Measurements from ENCODE around the gene MEI1. TPM values are rescaled to one million over a fixed set of nuclear protein-coding genes. Genes with fewer than 3 reads are reported as not detected.

MEI1 gene
- total RNA-seq, 1 donor from 2014 or later, result 26.1 TPM

DNA sequence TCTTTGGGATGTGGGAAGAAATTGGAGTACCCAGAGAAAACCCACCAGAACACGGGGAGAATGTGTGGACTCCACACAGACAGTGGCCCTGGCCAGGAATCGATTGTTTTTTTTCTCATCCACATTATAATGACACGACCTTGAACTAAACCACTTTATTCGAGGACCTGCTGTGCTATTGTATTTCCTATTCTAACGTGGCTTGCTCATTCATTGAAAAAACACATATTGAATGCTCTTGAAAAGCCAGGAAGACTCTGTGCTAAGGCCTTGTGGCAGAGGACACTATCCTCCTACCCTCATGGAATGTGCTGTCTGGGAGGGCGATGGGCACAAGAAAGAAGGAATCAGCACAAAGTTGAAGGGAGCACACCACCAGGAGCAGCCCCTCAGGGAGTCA, 124.5 kb downstream of the MEI1 start:
- no peak for DNase-seq (ENCODE audit: low spot score)
- intact Hi-C loops (cut with micrococcal nuclease), result loop anchor here (2.0 kb wide), 2 partner anchors 23 to 33 kb away; partner anchors contain the start of gene CCDC134
- Mint-ChIP-seq H3K4me3 (ENCODE audit: low read depth) (no peak overlapping the region), H3K9me3 (no peaks in the 10 kb centered on the region), H3K36me3 (ENCODE audit: low read depth) (peaks cover 31% of the 10 kb centered on the region), H3K27ac (peak overlapping the region; percentile 68), H3K4me1 (ENCODE audit: low read depth) (peaks cover 31% of the 10 kb centered on the region), H3K27me3 (ENCODE audit: low read depth) (no peaks in the 10 kb centered on the region)

DNA sequence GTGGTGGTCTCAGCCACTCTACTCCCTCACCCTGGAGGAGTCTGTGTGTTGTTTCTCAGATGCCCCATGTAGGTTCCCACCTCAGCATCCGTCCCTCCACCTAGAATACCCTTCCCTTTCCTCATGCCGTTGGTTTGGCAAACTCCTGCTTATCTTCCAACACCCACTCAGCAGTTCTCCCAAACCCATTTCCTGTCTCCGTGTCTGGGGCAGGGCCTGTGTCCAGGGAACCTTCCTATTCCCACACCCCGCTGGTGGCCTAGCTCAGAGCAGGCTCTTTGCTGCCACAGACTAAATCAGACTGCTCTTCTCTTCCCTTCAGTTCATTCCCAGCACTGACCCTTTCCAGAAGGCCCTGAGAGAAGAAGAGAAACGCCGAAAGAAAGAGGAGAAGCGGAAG, 126.1 kb downstream of the MEI1 start:
- H3K36me3 Mint-ChIP-seq (ENCODE audit: low read depth), result peaks cover 36% of the 10 kb centered on the region
- peaks cover 37% of the 10 kb centered on the region for H3K4me1 Mint-ChIP-seq (ENCODE audit: low read depth)
- H3K27ac Mint-ChIP-seq, result peak overlapping the region; percentile 30
- H3K27me3 Mint-ChIP-seq (ENCODE audit: low read depth), result no peaks in the 10 kb centered on the region
- H3K4me3 Mint-ChIP-seq (ENCODE audit: low read depth), result no peak overlapping the region
- no peak for DNase-seq (ENCODE audit: low spot score)
- H3K9me3 Mint-ChIP-seq, result no peaks in the 10 kb centered on the region
- intact Hi-C loops (cut with micrococcal nuclease), result no loop called here

DNA sequence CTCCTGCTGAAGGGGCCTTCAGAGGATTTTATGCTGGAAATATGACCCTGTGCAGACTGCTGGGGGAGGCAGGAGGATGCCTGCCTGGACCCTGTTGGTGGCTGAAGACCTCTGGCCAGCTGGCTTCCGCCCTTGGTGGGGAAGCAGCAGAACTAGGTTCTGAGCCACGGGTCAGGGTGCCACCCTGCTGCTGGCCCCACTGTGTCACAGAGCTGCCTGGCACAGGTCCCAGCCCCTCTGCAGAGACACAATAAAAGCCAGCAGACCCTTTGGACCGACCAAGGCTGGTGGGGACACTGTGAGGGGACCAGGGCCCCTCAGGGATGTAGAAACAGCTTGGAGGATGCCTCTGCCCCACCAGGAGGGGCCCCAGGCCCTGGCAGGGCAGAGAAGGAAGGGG, 126.7 kb downstream of the MEI1 start:
- intact Hi-C loops (cut with micrococcal nuclease), result no loop called here
- H3K27me3 Mint-ChIP-seq (ENCODE audit: low read depth), result no peaks in the 10 kb centered on the region
- no peak for DNase-seq (ENCODE audit: low spot score)

DNA sequence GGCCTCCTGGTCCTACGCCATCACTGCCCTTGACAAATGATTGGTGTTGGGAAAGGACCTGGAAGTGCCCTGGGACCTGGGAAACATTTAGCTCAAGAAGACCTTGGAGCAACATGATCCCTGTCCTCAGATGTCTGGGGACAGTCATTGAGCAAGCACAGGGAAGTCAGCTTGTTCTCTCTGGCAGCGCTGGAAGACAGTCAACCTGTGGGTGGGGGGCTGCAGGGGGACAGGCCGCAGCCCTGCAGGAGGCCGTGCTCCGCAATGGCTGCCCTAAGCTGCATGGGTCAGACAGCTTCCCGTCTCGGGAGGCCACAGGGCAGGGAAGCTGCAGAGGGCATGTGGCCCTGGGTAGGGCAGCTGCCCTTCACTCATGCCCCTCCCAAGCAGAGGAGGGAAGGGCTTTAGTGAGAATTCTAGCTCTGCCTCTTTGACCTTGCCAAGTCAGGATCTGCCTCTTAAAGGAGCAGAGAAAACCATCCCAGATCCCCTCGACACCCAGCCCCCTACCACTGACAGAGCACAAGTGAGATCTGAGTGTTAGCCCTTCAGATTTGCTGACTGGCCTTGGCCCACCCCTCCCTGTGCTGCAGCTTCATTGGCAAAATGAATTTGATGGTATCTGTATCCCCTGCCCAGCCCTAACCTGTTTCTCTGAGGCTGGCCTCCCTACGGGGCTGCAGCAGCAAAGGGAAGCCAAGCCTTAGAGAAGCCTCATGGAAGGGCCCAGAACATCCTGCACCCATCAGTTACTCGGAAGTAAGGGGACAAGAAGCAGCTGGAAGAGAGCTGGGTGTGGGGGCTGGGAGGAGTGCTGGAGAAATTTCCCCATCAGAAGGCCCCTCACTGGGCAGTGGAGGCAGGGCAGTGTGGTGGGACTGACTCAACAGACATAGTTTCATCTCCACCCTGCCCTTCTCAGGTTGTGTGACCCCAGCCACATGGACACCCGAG, 127.4 kb downstream of the MEI1 start:
- Mint-ChIP-seq H3K4me1 (ENCODE audit: low read depth) (peaks cover 41% of the 10 kb centered on the region), H3K27ac (peak overlapping the region; percentile 76), H3K36me3 (ENCODE audit: low read depth) (peaks cover 45% of the 10 kb centered on the region), H3K27me3 (ENCODE audit: low read depth) (no peaks in the 10 kb centered on the region), H3K4me3 (ENCODE audit: low read depth) (no peak overlapping the region), H3K9me3 (no peaks in the 10 kb centered on the region)
- DNase-seq (ENCODE audit: low spot score), result no peak
- intact Hi-C loops (cut with micrococcal nuclease), result no loop called here

More for the DNA sequence above, 126.7 kb downstream of the MEI1 start:
- Mint-ChIP-seq H3K27ac (no peak overlapping the region), H3K4me3 (ENCODE audit: low read depth) (no peak overlapping the region), H3K4me1 (ENCODE audit: low read depth) (peaks cover 39% of the 10 kb centered on the region), H3K36me3 (ENCODE audit: low read depth) (peaks cover 38% of the 10 kb centered on the region), H3K9me3 (no peaks in the 10 kb centered on the region)

DNA sequence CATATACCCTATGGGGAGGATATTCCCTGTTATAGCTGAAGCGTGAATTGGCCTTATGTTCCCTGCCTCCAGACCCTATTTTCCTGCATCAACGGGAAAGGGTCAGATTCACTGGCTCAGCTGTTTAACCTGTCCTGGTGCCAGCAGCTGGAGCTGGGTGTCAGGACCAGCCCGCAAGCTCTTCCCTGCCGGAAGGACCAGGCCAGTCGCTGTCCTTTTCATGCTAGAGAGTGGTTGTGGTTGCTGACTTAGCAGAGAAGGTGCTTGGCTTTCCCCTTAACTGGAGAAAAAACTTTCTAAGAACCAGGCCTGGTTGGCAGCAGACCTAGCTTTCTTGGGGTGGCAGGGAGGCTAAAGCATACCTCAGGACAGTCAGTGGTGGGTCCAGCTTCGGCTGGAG, 128.4 kb downstream of the MEI1 start:
- Mint-ChIP-seq H3K9me3 (peaks cover 3% of the 10 kb centered on the region), H3K4me1 (ENCODE audit: low read depth) (peaks cover 37% of the 10 kb centered on the region), H3K4me3 (ENCODE audit: low read depth) (no peak overlapping the region), H3K36me3 (ENCODE audit: low read depth) (peaks cover 51% of the 10 kb centered on the region), H3K27me3 (ENCODE audit: low read depth) (no peaks in the 10 kb centered on the region), H3K27ac (no peak overlapping the region)
- DNase-seq (ENCODE audit: low spot score), result no peak
- intact Hi-C loops (cut with micrococcal nuclease), result no loop called here

DNA sequence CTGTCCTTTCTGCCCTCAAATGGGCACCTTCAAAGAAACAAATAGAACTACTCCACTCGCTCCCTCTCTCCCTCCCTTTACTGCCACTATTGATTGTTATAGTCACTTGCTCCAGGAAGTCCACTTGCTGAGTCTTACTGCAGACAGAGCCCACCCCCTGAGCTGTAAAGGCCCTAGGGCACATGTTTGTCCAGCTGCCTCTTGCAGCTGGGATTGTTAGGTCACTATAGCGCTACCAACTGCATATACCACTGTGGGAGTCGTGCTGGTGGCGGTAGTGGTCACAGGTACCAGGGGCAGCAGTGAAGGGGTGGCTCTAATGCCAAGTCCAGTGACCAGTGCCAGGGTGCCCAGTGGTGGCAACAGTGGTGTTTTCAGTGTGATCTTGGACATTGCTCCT, 129.2 kb downstream of the MEI1 start:
- Mint-ChIP-seq H3K27ac (peak overlapping the region; percentile 36), H3K27me3 (ENCODE audit: low read depth) (no peaks in the 10 kb centered on the region), H3K36me3 (ENCODE audit: low read depth) (peaks cover 48% of the 10 kb centered on the region), H3K4me1 (ENCODE audit: low read depth) (peaks cover 34% of the 10 kb centered on the region), H3K4me3 (ENCODE audit: low read depth) (no peak overlapping the region), H3K9me3 (peaks cover 3% of the 10 kb centered on the region)
- intact Hi-C loops (cut with micrococcal nuclease), result no loop called here
- DNase-seq (ENCODE audit: low spot score), result no peak

DNA sequence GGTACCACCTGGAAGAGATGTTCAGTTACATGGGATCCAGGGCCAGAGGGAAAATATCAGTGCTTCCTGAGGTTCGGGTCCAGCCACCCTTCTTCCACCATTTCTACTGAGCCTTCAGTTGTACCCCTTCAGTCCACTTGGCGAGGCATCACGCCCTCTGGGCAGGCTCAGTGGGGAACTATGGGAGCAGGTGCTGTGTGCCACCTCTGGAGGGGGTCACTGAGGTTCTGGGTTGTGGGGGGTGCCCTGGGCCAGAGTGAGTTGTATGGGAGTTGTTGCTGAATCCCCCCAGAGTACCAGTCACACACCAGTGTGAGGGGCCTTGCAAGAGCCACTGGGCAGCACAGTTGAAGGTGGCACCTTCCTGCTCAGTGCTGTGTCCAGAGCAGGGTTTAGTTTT, 130.9 kb downstream of the MEI1 start:
- Mint-ChIP-seq H3K9me3 (peaks cover 3% of the 10 kb centered on the region), H3K36me3 (ENCODE audit: low read depth) (peaks cover 55% of the 10 kb centered on the region), H3K27ac (peak overlapping the region; percentile 53), H3K27me3 (ENCODE audit: low read depth) (no peaks in the 10 kb centered on the region), H3K4me1 (ENCODE audit: low read depth) (peaks cover 36% of the 10 kb centered on the region), H3K4me3 (ENCODE audit: low read depth) (no peak overlapping the region)
- no peak for DNase-seq (ENCODE audit: low spot score)
- intact Hi-C loops (cut with micrococcal nuclease), result loop anchor here (10.0 kb wide), 1 partner anchor 245 kb away; the partner anchor contains the start of genes NAGA, PHETA2 and SMDT1

DNA sequence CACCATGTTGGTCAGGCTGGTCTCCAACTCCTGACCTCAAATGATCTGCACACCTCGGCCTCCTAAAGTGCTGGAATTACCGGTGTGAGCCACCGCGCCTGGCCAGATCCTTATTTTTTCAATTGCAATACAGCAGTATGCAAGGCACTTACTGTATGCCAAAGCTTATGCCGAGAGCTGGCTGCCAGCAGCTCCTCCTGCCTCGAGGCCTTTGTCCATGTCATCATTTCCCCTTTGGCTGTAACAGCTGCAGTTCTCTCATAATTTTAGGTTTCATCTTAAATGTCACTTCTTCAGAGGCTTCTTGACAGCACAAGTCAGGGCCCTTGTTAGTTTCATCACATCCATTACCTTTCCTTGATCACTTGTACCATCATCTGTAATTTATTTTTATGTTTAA, 132.1 kb downstream of the MEI1 start:
- peak overlapping the region; percentile 88 for H3K4me3 Mint-ChIP-seq (ENCODE audit: low read depth)
- intact Hi-C loops (cut with micrococcal nuclease), result loop anchor here (10.0 kb wide), 1 partner anchor 243 kb away; the partner anchor contains the start of genes NAGA, PHETA2 and SMDT1
- H3K27me3 Mint-ChIP-seq (ENCODE audit: low read depth), result no peaks in the 10 kb centered on the region
- peak overlapping the region; percentile 97 for H3K27ac Mint-ChIP-seq
- peaks cover 44% of the 10 kb centered on the region for H3K4me1 Mint-ChIP-seq (ENCODE audit: low read depth)
- H3K36me3 Mint-ChIP-seq (ENCODE audit: low read depth), result peaks cover 60% of the 10 kb centered on the region
- no peak for DNase-seq (ENCODE audit: low spot score)
- peaks cover 3% of the 10 kb centered on the region for H3K9me3 Mint-ChIP-seq

DNA sequence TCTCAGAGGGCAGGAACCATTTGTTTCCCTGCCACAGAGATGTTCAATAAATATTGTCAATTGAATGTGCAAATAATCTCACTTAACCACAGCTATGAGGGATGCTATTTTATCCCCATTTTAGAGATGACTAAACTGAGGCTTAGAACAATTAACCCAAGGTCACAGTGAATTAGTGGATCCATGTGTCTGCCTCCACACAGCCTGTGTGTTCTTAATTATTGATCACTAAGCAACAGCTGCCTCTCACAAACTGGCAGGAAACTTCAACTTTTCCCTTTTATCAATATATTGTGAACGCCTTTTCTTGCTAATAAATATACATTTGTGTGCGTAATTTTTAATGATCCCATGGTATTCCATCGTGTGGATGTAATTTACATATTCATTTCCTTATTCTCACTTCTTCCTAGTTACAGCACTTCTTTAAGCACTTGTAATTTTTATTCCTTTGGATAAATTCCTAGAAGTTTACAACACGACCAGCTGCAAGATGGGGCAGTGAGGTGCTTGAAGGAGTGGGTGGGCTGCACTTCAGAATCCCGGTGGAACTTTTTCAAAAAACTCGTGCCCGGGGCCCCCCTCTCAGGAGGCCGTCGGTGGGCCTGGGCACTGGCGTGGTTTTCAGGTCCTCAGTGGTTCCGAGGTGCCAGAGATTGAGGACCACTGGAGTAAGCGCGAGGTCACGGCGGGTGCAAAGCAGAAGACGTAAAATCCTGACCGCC, 132.7 kb downstream of the MEI1 start:
- Mint-ChIP-seq H3K36me3 (ENCODE audit: low read depth) (peaks cover 64% of the 10 kb centered on the region), H3K4me1 (ENCODE audit: low read depth) (peaks cover 48% of the 10 kb centered on the region), H3K9me3 (peaks cover 3% of the 10 kb centered on the region), H3K27ac (peak overlapping the region; percentile 97), H3K4me3 (ENCODE audit: low read depth) (peak overlapping the region; percentile 88), H3K27me3 (ENCODE audit: low read depth) (no peaks in the 10 kb centered on the region)
- no peak for DNase-seq (ENCODE audit: low spot score)
- intact Hi-C loops (cut with micrococcal nuclease), result loop anchor here (2.0 to 10.0 kb wide), 3 partner anchors 51 to 243 kb away; partner anchors contain the start of genes NAGA, PHETA2 and SMDT1

DNA sequence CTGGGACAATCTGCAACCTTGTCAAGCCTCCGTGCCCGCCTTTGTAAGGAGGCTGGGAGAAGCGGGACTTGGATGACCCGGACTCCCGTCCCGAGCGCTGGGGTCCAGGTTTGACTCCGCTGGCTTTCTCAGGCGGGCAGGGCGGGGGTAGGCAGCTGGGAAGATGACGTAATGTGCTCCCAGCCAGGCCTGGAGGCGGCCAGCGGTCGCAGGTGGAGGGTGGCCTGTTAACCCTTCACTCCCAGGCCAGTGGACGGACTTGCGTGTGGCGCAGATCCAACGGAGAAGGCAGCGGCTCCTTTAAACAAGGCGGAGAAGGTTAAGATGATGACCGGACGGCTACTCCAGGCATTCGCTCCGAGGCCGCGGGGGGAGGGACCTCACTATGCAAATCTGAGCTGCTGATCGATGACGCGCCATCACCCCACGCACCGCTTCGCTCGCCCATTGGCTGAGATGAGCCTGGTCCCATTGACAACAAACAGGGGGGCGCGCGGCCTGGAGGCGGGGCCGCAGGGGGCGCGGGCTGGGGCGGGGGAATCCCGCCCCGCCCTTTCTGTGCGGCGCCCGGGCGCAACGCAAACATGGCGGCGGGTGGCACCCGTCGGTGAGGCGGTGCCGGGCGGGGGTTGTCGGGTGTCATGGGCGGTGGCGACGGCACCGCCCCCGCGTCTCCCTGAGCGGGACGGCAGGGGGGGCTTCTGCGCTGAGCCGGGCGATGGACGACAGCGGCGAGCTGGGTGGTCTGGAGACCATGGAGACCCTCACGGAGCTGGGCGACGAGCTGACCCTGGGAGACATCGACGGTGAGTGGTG, 133.5 kb downstream of the MEI1 start, which contains the start of gene SREBF2:
TSS of gene SREBF2 (plus strand) at position 553 of the 816 bp plus-strand sequence. CDS start at position 719, 166 bp downstream.
- Mint-ChIP-seq H3K4me3 (ENCODE audit: low read depth) (peak within 1 kb of the TSS; percentile 99), H3K4me1 (ENCODE audit: low read depth) (peaks cover 46% of the 10 kb centered on the region), H3K27ac (peak within 1 kb of the TSS; percentile 97), H3K9me3 (peaks cover 3% of the 10 kb centered on the region), H3K36me3 (ENCODE audit: low read depth) (peaks cover 62% of the 10 kb centered on the region), H3K27me3 (ENCODE audit: low read depth) (no peaks in the 10 kb centered on the region)
- DNase-seq (ENCODE audit: low spot score), result peak; percentile 99
- intact Hi-C loops (cut with micrococcal nuclease), result loop anchor here (1.0 to 10.0 kb wide), 5 partner anchors 25 to 242 kb away; partner anchors contain the start of genes NAGA, PHETA2 and SMDT1

DNA sequence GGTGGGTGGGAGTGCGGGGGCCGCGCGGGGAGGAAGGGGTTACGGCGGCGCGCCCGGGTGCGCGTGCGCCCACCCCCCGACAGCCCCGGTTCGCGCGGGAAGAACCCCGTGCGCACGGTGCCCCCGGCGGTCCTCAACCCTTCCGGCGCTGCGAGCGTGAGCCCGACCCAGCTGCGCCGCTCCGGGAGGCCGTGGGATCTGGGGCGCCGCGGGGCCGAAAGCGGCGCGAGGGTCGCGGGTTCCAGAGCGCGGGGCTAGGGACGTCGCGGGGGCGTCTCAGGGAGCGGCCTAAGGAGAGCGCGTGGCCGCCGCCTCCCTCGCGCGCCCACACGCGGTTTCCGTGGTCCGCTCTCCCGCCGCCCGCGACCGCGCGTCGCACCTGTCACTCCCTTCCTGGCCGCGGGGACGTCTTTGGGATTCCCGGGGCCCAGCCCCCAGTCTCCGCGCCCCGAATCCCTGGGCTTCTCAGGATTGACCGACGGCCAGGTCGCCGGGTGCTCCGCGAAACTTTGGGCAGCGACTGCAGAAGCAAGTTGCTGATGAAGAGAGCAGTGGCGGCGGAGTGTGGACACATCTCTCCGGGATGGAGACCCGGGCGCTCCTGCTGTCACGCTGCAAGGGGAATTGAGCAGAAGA, 134.2 kb downstream of the MEI1 start:
- Mint-ChIP-seq H3K9me3 (peaks cover 3% of the 10 kb centered on the region), H3K27ac (peak overlapping the region; percentile 89), H3K4me3 (ENCODE audit: low read depth) (peak overlapping the region; percentile 99), H3K4me1 (ENCODE audit: low read depth) (peaks cover 45% of the 10 kb centered on the region), H3K27me3 (ENCODE audit: low read depth) (no peaks in the 10 kb centered on the region), H3K36me3 (ENCODE audit: low read depth) (peaks cover 69% of the 10 kb centered on the region)
- intact Hi-C loops (cut with micrococcal nuclease), result loop anchor here (1.0 to 10.0 kb wide), 6 partner anchors 10 to 241 kb away; partner anchors contain the start of genes NAGA, PHETA2 and SMDT1
- DNase-seq (ENCODE audit: low spot score), result peak; percentile 54
